B cell (primary cell): ENCODE measurements around the gene ZNF516. TPM values are rescaled to one million over a fixed set of nuclear protein-coding genes. Genes with fewer than 3 reads are reported as not detected.

Experiments
- ATAC-seq: fragments of 200-7000 bp; cut with Tn5 transposase; one replicate; pipeline ENCODE4 v1.10.0; 2021; ENCODE audit warnings: low read depth, mild to moderate bottlenecking, moderate number of reproducible peaks, moderate library complexity
- CTCF ChIA-PET: fragments of 350-600 bp; sonication (Branson Sonifier 250); formaldehyde crosslinking; loops from one replicate; lab custom pipeline; 2021; ENCODE audit warnings: antibody characterized with exemption, inconsistent platforms; lab: Charles Lee
- POLR2A ChIA-PET: fragments of 350-600 bp; sonication (Branson Sonifier 250); formaldehyde crosslinking; loops from one replicate; lab custom pipeline; 2021; ENCODE audit warnings: antibody characterized with exemption; lab: Charles Lee
- DNase-seq: peaks from one replicate; pipeline ENCODE4 v3.0.0; 2013
- H2AFZ ChIP-seq: 2 replicates; pipeline ENCODE4 v1.6.1; 2012; ENCODE audit warnings: mild to moderate bottlenecking, low read depth, low read length; ENCODE audit not compliant: insufficient read depth, poor library complexity, severe bottlenecking
- H3K27ac ChIP-seq, 2 donors: 1 replicate in 1 of 2; 2 replicates in 1 of 2; pipeline ENCODE4 v1.5.1; 2012 to 2013; ENCODE audit warnings: low read length in 2 of 2, mild to moderate bottlenecking in 2 of 2, moderate library complexity in 1 of 2
- H3K27me3 ChIP-seq, 4 experiments: fragments of 200-600 bp in 1 of 4; sonication (generic) in 1 of 4; replicated peaks in 1 of 4; 1 replicate in 2 of 4; 2 replicates in 2 of 4; pipeline versions ENCODE4 v1.6.1 to v1.7.0; 2013 to 2016; ENCODE audit warnings: low read length in 3 of 4, mild to moderate bottlenecking in 2 of 4, mixed read lengths in 1 of 4, moderate library complexity in 1 of 4; ENCODE audit not compliant: insufficient read depth in 4 of 4, control insufficient read depth in 3 of 4; ENCODE audit errors: control extremely low read depth in 1 of 4
- H3K36me3 ChIP-seq, 2 experiments: replicated peaks in 1 of 2; 1 replicate in 1 of 2; 2 replicates in 1 of 2; pipeline versions ENCODE4 v1.6.1 to v1.7.1; 2013; ENCODE audit warnings: low read length in 1 of 2; ENCODE audit not compliant: insufficient read depth in 2 of 2, control insufficient read depth in 1 of 2; ENCODE audit errors: control extremely low read depth in 1 of 2, extremely low read depth in 1 of 2
- H3K4me1 ChIP-seq, 2 donors: fragments of 200-600 bp in 1 of 2; sonication (generic) in 1 of 2; 1 replicate in 1 of 2; 2 replicates in 1 of 2; pipeline versions ENCODE4 v1.5.1 to v1.6.1; 2013 to 2017; ENCODE audit warnings: low read length in 2 of 2; ENCODE audit not compliant: control insufficient read depth in 2 of 2, insufficient read depth in 2 of 2
- H3K4me2 ChIP-seq: replicated peaks from 2 replicates; pipeline ENCODE3; 2012; ENCODE audit warnings: mild to moderate bottlenecking, low read depth, low read length; ENCODE audit not compliant: poor library complexity, severe bottlenecking
- H3K4me3 ChIP-seq, 5 experiments: fragments of 200-600 bp in 1 of 5; sonication (generic) in 1 of 5; 1 replicate in 3 of 5; 2 replicates in 2 of 5; pipeline versions ENCODE4 v1.5.1 to v1.7.0; 2011 to 2016; ENCODE audit warnings: low read length in 4 of 5, mild to moderate bottlenecking in 4 of 5, low read depth in 2 of 5, control low read depth in 1 of 5, moderate library complexity in 1 of 5; ENCODE audit not compliant: insufficient read depth in 1 of 5; ENCODE audit errors: control extremely low read depth in 1 of 5, extremely low read depth in 1 of 5
- H3K79me2 ChIP-seq: fragments of 200-600 bp; sonication (generic); one replicate; pipeline ENCODE4 v1.6.0; 2016; ENCODE audit warnings: low read length; ENCODE audit not compliant: control insufficient read depth, insufficient read depth
- H3K9ac ChIP-seq: fragments of 200-600 bp; sonication (generic); 2 replicates; pipeline ENCODE4 v1.6.1; 2017; ENCODE audit warnings: mild to moderate bottlenecking, low read length, moderate library complexity
- H3K9me3 ChIP-seq, 3 donors: one replicate each; pipeline versions ENCODE4 v1.6.1 to v1.7.1; 2013; ENCODE audit warnings: low read length in 2 of 3; ENCODE audit not compliant: control insufficient read depth in 2 of 3, insufficient read depth in 1 of 3; ENCODE audit errors: control extremely low read depth in 1 of 3
- H4K20me1 ChIP-seq: 2 replicates; pipeline ENCODE4 v1.6.0; 2012; ENCODE audit warnings: mild to moderate bottlenecking, low read length; ENCODE audit not compliant: insufficient read depth, control insufficient read depth, poor library complexity, severe bottlenecking
- H3K27ac Mint-ChIP-seq: one replicate; pipeline ENCODE4 v1.8.0; 2021; ENCODE audit warnings: mixed read lengths
- H3K27me3 Mint-ChIP-seq: one replicate; pipeline ENCODE4 v1.8.0; 2021; ENCODE audit warnings: mixed read lengths
- H3K4me1 Mint-ChIP-seq: one replicate; pipeline ENCODE4 v1.8.0; 2021; ENCODE audit warnings: mixed read lengths
- H3K4me3 Mint-ChIP-seq: one replicate; pipeline ENCODE4 v1.8.0; 2021; ENCODE audit warnings: mixed read lengths
- H3K9me3 Mint-ChIP-seq: one replicate; pipeline ENCODE4 v1.8.0; 2022; ENCODE audit warnings: mixed read lengths; ENCODE audit not compliant: insufficient read depth
- EZH2 ChIP-seq: IDR thresholded peaks from 2 replicates; pipeline ENCODE4 v1.6.1; 2012; ENCODE audit warnings: borderline replicate concordance, low read depth, mild to moderate bottlenecking, moderate library complexity, low read length; ENCODE audit not compliant: insufficient read depth, poor library complexity, severe bottlenecking
- WGBS: methylation state at CpG from one replicate; pipeline ENCODE4 v1.1.5; 2013; ENCODE audit warnings: missing lambda C conversion rate; ENCODE audit not compliant: insufficient coverage; 5-methylcytosine and 5-hydroxymethylcytosine counted together
- intact Hi-C: fragments of 100-400 bp; cut with micrococcal nuclease; formaldehyde crosslinking; loops from one replicate; pipeline ENCODE4 v1.10.0; 2022
- polyA plus RNA-seq: library from polyadenylated mRNA; depleted of rRNA; stranded (reverse); fragments of >200 nt; gene quantifications from 2 replicates; pipeline ENCODE4 v1.2.3, GENCODE V29; 2012
- total RNA-seq, 2 donors: library from RNA; stranded (reverse); fragments of 120-200 nt in 1 of 2; gene quantifications; 1 replicate in 1 of 2; 2 replicates in 1 of 2; pipeline versions ENCODE4 v1.2.3 to v1.2.4, GENCODE V29; 2013 to 2022
- TF ChIP-seq, protein P1 (sequence below): fragments of 200-600 bp; IDR thresholded peaks from one replicate; pipeline ENCODE4 v1.8.0; 2022; ENCODE audit warnings: antibody characterized with exemption, mild to moderate bottlenecking

Gene ZNF516
- total and polyA plus RNA-seq, 2 donors (not counting 1 experiment from before 2014, with no cell fraction given) = 6.7 to 27.1 TPM

DNA sequence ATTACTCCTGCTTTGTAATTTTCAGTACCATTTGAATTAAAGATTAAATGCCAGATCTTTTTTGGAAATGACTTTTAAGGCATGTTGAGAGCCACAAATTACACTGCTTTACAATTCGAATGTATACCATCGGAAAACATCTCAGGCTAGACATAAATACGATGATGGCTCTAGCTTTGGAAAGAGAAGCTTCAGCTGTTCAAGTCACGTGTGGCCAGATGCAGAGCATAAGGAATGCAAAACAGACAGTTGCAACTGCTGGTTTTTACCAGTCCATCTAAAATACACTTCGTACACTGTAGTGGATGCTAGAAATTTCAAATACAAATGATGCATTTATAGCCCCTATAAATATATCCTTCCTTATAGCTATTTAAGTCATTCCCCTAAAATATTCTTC is 8.0 kb downstream of the ZNF516 start:
- Histone ChIP-seq H2AFZ (no peak overlapping the region), H3K27ac (no peak overlapping the region), H3K4me3 (no peak overlapping the region), H3K4me1 (peaks cover 20 to 26% of the 10 kb centered on the region in 2 donors), H3K9me3 (no peaks in the 10 kb centered on the region), H3K9ac (no peak overlapping the region), H4K20me1 (peaks cover 55% of the 10 kb centered on the region), H3K79me2 (peaks cover 83% of the 10 kb centered on the region), H3K27me3 (peaks cover 0 to 4% (median 0%) of the 10 kb centered on the region in 4 experiments), H3K36me3 (peaks cover 0 to 1% of the 10 kb centered on the region in 2 experiments), H3K4me2 (no peak overlapping the region)
- ATAC-seq (no peak), DNase-seq (no peak)
- POLR2A ChIA-PET = no interaction called here
- TF ChIP-seq EZH2 = no peak
- TF ChIP-seq, protein P1, sequence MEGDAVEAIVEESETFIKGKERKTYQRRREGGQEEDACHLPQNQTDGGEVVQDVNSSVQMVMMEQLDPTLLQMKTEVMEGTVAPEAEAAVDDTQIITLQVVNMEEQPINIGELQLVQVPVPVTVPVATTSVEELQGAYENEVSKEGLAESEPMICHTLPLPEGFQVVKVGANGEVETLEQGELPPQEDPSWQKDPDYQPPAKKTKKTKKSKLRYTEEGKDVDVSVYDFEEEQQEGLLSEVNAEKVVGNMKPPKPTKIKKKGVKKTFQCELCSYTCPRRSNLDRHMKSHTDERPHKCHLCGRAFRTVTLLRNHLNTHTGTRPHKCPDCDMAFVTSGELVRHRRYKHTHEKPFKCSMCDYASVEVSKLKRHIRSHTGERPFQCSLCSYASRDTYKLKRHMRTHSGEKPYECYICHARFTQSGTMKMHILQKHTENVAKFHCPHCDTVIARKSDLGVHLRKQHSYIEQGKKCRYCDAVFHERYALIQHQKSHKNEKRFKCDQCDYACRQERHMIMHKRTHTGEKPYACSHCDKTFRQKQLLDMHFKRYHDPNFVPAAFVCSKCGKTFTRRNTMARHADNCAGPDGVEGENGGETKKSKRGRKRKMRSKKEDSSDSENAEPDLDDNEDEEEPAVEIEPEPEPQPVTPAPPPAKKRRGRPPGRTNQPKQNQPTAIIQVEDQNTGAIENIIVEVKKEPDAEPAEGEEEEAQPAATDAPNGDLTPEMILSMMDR = no peak
- peaks cover 6% of the 10 kb centered on the region for H3K27me3 Mint-ChIP-seq
- intact Hi-C loops = no loop called here
- H3K9me3 Mint-ChIP-seq = no peaks in the 10 kb centered on the region
- CTCF ChIA-PET = no interaction called here
- no peak overlapping the region for H3K4me3 Mint-ChIP-seq
- WGBS = 86% methylated on average over 4 of the region's 5 CpGs
- peaks cover 40% of the 10 kb centered on the region for H3K4me1 Mint-ChIP-seq
- no peak overlapping the region for H3K27ac Mint-ChIP-seq

DNA sequence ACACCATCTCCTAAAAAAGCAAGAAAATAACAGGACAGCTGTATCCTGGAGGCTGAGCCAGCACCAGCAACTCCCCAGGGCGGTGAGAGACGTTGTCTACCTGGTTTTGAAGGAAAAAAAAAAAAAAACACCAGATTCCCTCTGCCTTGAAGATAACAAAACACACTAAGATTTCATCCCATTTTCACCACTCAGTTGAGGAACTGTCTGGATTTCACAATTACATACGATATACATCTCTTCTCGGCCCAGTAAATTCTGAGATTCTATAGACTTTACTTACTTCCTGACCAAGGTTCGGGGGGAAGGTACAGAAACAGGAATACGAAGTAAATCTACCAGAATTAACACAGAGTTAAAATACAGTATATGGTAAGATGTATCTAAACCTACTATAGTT is 8.5 kb downstream of the ZNF516 start:
- DNase-seq (no peak), ATAC-seq (no peak)
- Histone ChIP-seq H3K36me3 (peaks cover 0 to 1% of the 10 kb centered on the region in 2 experiments), H3K4me1 (peaks cover 20 to 21% of the 10 kb centered on the region in 2 donors), H3K4me2 (no peak overlapping the region), H3K4me3 (no peak overlapping the region), H3K27ac (no peak overlapping the region), H3K9ac (no peak overlapping the region), H3K27me3 (peaks cover 0 to 4% (median 0%) of the 10 kb centered on the region in 4 experiments), H3K9me3 (no peaks in the 10 kb centered on the region), H3K79me2 (peaks cover 81% of the 10 kb centered on the region), H4K20me1 (peaks cover 59% of the 10 kb centered on the region), H2AFZ (no peak overlapping the region)
- Mint-ChIP-seq H3K4me3 (no peak overlapping the region), H3K4me1 (peaks cover 39% of the 10 kb centered on the region), H3K9me3 (no peaks in the 10 kb centered on the region), H3K27me3 (peaks cover 6% of the 10 kb centered on the region), H3K27ac (no peak overlapping the region)
- ChIA-PET CTCF (no interaction called here), POLR2A (no interaction called here)
- TF ChIP-seq EZH2 = no peak
- TF ChIP-seq, protein P1 = no peak
- intact Hi-C loops = no loop called here
- WGBS = 67% methylated on average over 1 of the region's 6 CpGs
